ENCODE results near the gene DRGX.

DRGX gene

GRCh38 chr10:49431426-49431825 lies 35.5 kb upstream of the DRGX start:
- no peak overlapping the region for H3K4me3 ChIP-seq (replicated peaks; ENCODE audit: low read depth, low read length)
- DNase-seq (ENCODE audit: low read depth): no peak
- no peak for TF ChIP-seq CTCF (IDR thresholded peaks at IDR 0.05; ENCODE audit: low read length, missing control alignments)

GRCh38 chr10:49429458-49429857 lies 33.6 kb upstream of the DRGX start:
- no peak overlapping the region for H3K4me3 ChIP-seq (replicated peaks; ENCODE audit: low read depth, low read length)
- no peak for DNase-seq (ENCODE audit: low read depth)
- no peak for TF ChIP-seq CTCF (IDR thresholded peaks at IDR 0.05; ENCODE audit: low read length, missing control alignments)

GRCh38 chr10:49426490-49427360 lies 30.8 kb upstream of the DRGX start:
- TF ChIP-seq CTCF (IDR thresholded peaks at IDR 0.05; ENCODE audit: low read length, missing control alignments): no peak
- no peak overlapping the region for H3K4me3 ChIP-seq (replicated peaks; ENCODE audit: low read depth, low read length)
- DNase-seq (ENCODE audit: low read depth): no peak

- no peak for DNase-seq (ENCODE audit: low read depth)
- H3K4me3 ChIP-seq (replicated peaks; ENCODE audit: low read depth, low read length): no peak overlapping the region
- no peak for TF ChIP-seq CTCF (IDR thresholded peaks at IDR 0.05; ENCODE audit: low read length, missing control alignments)
Observed at GRCh38 chr10:49419005-49419404, 23.1 kb upstream of the DRGX start.

GRCh38 chr10:49418328-49418727 lies 22.4 kb upstream of the DRGX start:
- H3K4me3 ChIP-seq (replicated peaks; ENCODE audit: low read depth, low read length): no peak overlapping the region
- no peak for DNase-seq (ENCODE audit: low read depth)
- no peak for TF ChIP-seq CTCF (IDR thresholded peaks at IDR 0.05; ENCODE audit: low read length, missing control alignments)

GRCh38 chr10:49418053-49418326 lies 22.1 kb upstream of the DRGX start:
- no peak for TF ChIP-seq CTCF (IDR thresholded peaks at IDR 0.05; ENCODE audit: low read length, missing control alignments)
- no peak overlapping the region for H3K4me3 ChIP-seq (replicated peaks; ENCODE audit: low read depth, low read length)

More at GRCh38 chr10:49418053-49418326, 22.1 kb upstream of the DRGX start:
- no peak for DNase-seq (ENCODE audit: low read depth)
